ENCODE data around the gene REG3A. TPM values are rescaled to one million over a fixed set of nuclear protein-coding genes. Genes with fewer than 3 reads are reported as not detected.

The REG3A gene
- total RNA-seq, 1 experiment from 2014 or later = not detected

DNA sequence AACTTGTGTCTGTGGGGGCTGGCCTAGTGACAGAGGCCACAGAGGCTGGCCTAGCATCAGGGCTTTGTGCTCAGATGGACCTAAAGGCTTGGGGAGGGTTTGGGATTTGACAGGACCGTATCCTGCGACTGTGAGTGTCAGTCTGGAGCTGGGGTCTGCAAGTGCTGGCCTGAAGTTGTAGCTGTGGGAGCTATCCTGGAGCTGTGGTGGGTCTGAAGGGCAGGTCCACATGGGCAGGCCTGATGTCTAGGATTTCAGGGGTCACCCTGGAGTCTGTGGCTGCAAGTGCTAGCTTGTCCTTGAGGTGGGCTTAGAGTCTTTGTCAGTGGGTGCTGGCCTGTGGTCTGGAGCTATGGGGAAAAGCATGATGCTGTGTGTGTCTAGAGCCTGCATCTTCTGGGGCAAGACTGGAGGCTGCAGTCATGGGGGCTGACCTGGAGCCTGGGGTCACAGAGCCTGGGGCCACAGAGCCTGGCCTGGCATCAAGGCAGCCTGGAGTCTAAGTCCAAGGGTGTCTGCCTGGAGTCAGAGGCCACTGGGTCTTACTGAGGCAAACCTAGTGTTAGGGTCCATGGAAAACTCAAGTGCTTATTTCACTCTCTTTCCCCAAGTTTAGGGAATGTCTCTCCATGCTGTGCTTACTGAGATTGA, 3.6 kb downstream of the REG3A start:
- no peak overlapping the region for H3K23ac ChIP-seq (ENCODE audit: insufficient read length, low read depth, low read length)
- no peak overlapping the region for H2BK15ac ChIP-seq (ENCODE audit: low read depth, low read length)
- H3K9ac ChIP-seq (ENCODE audit: extremely low read depth, insufficient read length, low read length) = no peak overlapping the region
- H3K18ac ChIP-seq (ENCODE audit: insufficient read length, low read depth, low read length) = no peak overlapping the region
- no peak overlapping the region for H3T11ph ChIP-seq (ENCODE audit: low read length)
- H3K27ac ChIP-seq (ENCODE audit: insufficient read length, low read depth, low read length) = no peak overlapping the region
- no peak overlapping the region for H4K5ac ChIP-seq (ENCODE audit: insufficient read length, low read depth, low read length)
- H3K4me1 Mint-ChIP-seq = no peaks in the 10 kb centered on the region
- H2BK20ac ChIP-seq (ENCODE audit: low read depth, low read length, poor library complexity, severe bottlenecking) = no peak overlapping the region
- no peak overlapping the region for H2AK5ac ChIP-seq (ENCODE audit: insufficient read length, low read length)
- H3K27me3 ChIP-seq (ENCODE audit: insufficient read depth, low read length) = no peaks in the 10 kb centered on the region
- no peak overlapping the region for H2BK12ac ChIP-seq (ENCODE audit: insufficient read length, low read depth, low read length)
- H3K36me3 Mint-ChIP-seq (ENCODE audit: insufficient read depth in 1 of 3, low read depth in 3 of 3) = no peaks in the 10 kb centered on the region; a peak in 2 of 7 replicates
- H3K79me2 ChIP-seq (ENCODE audit: insufficient read depth, low read length) = no peaks in the 10 kb centered on the region
- H3K27ac Mint-ChIP-seq = no peak overlapping the region
- no peak overlapping the region for H3K4me2 ChIP-seq (ENCODE audit: insufficient read depth, insufficient read length, low read length)
- no peak overlapping the region for H3K56ac ChIP-seq (ENCODE audit: insufficient read length, low read depth, low read length)
- H3K23me2 ChIP-seq (ENCODE audit: insufficient read length, low read depth, low read length, poor library complexity, severe bottlenecking) = no peaks in the 10 kb centered on the region
- H3K14ac ChIP-seq (ENCODE audit: insufficient read depth, low read length) = peak overlapping the region; percentile 53; the same call in 1 of the 2 replicates
- H3K9me3 Mint-ChIP-seq = no peaks in the 10 kb centered on the region
- H4K91ac ChIP-seq (ENCODE audit: insufficient read length, low read depth, low read length) = no peak overlapping the region
- H4K8ac ChIP-seq (replicated peaks; ENCODE audit: insufficient read length, low read depth, low read length) = no peak overlapping the region
- H3K4ac ChIP-seq (ENCODE audit: low read depth, low read length) = no peak overlapping the region
- peaks cover 3% of the 10 kb centered on the region for H3K27me3 Mint-ChIP-seq (ENCODE audit: low read depth)
- DNase-seq = no peak
- no CpG with 5 or more reads among the region's 2 CpGs for WGBS (ENCODE audit: extremely low coverage, insufficient read length, low lambda C conversion rate)
- H2BK120ac ChIP-seq (ENCODE audit: low read depth, low read length, poor library complexity, severe bottlenecking) = no peak overlapping the region
- TF ChIP-seq, protein P1, sequence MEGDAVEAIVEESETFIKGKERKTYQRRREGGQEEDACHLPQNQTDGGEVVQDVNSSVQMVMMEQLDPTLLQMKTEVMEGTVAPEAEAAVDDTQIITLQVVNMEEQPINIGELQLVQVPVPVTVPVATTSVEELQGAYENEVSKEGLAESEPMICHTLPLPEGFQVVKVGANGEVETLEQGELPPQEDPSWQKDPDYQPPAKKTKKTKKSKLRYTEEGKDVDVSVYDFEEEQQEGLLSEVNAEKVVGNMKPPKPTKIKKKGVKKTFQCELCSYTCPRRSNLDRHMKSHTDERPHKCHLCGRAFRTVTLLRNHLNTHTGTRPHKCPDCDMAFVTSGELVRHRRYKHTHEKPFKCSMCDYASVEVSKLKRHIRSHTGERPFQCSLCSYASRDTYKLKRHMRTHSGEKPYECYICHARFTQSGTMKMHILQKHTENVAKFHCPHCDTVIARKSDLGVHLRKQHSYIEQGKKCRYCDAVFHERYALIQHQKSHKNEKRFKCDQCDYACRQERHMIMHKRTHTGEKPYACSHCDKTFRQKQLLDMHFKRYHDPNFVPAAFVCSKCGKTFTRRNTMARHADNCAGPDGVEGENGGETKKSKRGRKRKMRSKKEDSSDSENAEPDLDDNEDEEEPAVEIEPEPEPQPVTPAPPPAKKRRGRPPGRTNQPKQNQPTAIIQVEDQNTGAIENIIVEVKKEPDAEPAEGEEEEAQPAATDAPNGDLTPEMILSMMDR (conservative IDR thresholded peaks at IDR 0.05) = no peak
- no peak overlapping the region for H2BK5ac ChIP-seq (ENCODE audit: insufficient read length, low read length)
- H2AFZ ChIP-seq (ENCODE audit: low read length) = no peak overlapping the region
- no peaks in the 10 kb centered on the region for H3K9me3 ChIP-seq (ENCODE audit: control insufficient read depth, low read depth, low read length)
- H3K79me1 ChIP-seq (ENCODE audit: insufficient read depth, low read depth, low read length, poor library complexity, severe bottlenecking) = no peaks in the 10 kb centered on the region
- no peaks in the 10 kb centered on the region for H4K20me1 ChIP-seq (ENCODE audit: control insufficient read depth, insufficient read depth, insufficient read length)
- no peaks in the 10 kb centered on the region for H3K4me1 ChIP-seq (ENCODE audit: insufficient read depth, low read length)
- H3K4me3 Mint-ChIP-seq = no peak overlapping the region

Data from H9 (cell line).